Measurements from ENCODE around the gene ZNF511.

ZNF511 gene

DNA sequence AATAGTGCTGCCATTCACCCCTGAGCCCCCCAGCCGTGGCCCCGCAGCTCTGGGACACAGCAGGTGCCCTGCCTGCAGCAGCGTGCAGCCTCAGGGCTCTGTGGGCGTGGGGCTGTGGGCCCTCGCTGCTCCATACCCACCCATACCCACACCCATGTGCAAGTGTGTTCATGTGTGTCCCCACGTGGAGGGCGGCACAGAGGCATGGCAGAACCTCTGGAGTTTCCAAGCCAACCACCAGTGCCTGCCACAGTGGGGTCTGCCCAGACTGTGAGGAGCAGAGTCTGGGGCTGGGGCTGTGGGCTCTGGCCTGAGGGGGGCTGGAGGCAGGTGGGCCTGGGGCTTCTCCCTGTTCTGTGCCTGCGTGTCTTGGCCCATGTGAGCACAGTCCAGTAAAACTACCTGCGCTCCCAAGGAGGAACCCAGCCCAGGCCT lies 40.9 kb downstream of the ZNF511 start:
- H3K4me3 ChIP-seq (replicated peaks; ENCODE audit: low read depth, low read length), result no peak overlapping the region
- DNase-seq (ENCODE audit: extremely low read depth, low read depth), result no peak
- TF ChIP-seq, protein P1, sequence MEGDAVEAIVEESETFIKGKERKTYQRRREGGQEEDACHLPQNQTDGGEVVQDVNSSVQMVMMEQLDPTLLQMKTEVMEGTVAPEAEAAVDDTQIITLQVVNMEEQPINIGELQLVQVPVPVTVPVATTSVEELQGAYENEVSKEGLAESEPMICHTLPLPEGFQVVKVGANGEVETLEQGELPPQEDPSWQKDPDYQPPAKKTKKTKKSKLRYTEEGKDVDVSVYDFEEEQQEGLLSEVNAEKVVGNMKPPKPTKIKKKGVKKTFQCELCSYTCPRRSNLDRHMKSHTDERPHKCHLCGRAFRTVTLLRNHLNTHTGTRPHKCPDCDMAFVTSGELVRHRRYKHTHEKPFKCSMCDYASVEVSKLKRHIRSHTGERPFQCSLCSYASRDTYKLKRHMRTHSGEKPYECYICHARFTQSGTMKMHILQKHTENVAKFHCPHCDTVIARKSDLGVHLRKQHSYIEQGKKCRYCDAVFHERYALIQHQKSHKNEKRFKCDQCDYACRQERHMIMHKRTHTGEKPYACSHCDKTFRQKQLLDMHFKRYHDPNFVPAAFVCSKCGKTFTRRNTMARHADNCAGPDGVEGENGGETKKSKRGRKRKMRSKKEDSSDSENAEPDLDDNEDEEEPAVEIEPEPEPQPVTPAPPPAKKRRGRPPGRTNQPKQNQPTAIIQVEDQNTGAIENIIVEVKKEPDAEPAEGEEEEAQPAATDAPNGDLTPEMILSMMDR (IDR thresholded peaks at IDR 0.05; ENCODE audit: low read depth, low read length, missing control alignments), result no peak

DNA sequence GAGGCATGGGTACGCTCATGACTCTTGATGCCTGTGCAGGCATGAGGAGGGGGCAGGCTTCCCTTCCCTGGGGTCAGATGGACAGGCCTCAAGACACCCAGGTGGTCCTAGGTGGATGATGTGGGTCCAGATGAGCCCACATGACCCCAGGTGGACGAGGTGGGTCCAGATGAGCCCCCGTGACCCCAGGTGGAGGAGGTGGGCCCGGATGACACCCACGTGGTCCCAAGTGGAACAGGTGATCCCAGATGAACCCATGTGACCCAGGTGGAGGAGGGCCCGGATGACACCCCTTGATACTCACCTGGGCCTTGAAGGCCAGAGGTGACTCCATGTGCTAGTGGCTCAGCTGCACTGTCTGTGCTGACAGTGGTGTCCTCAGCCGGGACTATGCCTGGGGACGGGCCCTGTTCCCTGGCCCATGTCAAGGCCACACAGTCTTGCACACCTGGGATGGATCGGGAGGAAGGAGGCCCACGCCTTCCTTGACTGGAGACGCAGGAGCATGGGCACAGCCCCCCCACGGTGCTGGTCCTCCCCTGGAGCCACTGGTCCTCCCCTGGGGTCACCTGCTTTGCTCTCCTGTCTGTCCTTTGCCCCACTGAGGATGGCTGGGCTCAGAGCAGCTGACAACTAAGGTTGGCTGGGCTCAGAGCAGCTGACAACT lies 41.7 kb downstream of the ZNF511 start:
- DNase-seq (ENCODE audit: extremely low read depth, low read depth), result no peak
- TF ChIP-seq, protein P1 (IDR thresholded peaks at IDR 0.05; ENCODE audit: low read depth, low read length, missing control alignments), result no peak
- no peak overlapping the region for H3K4me3 ChIP-seq (replicated peaks; ENCODE audit: low read depth, low read length)

DNA sequence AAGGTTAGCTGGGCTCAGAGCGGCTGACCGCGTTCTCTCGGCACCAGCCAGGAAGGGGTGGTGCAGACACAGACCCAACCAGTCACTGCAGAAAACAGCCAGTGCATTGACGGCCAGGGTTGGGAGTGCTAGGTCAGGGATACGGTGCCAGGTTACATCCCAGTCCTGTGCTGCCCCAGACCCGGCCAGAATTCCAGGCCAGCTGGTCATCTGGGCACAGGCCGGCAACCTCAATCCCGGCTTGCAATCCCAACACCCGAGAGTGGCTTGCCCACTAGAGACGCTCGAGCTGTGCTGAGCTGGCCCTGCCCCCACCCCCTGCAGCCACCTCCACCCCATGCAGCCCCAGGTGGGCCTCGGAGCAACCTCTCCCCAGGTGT lies 42.2 kb downstream of the ZNF511 start:
- no peak for DNase-seq (ENCODE audit: extremely low read depth, low read depth)
- TF ChIP-seq, protein P1 (IDR thresholded peaks at IDR 0.05; ENCODE audit: low read depth, low read length, missing control alignments), result no peak
- H3K4me3 ChIP-seq (replicated peaks; ENCODE audit: low read depth, low read length), result no peak overlapping the region

DNA sequence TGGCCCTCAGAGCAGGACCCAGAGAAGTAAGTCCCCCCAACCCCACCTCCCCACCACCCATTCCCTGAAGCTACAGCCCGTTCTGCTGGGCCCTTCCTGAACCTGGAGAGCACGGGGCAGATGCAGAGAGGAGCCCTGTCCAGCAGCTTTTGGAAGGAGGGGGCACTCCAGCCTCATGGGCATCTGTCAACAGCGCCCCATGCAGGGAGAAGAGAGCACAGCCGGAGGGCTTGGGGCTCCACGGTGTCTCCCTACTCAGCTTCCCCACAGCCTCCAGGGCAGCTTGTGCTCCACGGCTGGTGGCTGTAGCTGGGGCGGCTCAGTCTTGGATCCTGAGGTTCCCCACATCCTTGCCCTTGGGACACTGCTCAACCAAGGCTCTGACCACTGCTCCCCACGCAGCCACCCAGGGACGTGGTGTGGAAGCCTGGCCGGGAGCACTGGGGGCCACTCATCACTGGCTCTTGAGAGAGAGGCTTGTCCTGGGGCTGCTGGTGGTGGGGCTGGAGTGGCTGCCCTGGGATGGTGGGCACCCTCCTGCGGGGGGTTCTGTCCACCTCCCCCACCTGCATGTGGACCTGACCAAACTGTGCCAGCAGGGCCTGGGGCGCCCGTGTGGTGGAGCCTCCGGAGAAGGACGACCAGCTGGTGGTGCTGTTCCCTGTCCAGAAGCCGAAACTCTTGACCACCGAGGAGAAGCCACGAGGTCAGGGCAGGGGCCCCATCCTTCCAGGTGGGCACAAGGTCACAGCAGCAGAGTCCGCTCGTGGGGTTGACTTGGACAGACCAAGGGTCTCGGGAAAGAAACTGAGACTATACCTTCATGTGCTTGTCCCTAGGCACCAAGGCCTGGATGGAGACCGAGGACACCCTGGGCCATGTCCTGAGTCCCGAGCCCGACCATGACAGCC lies 42.9 kb downstream of the ZNF511 start:
- H3K4me3 ChIP-seq (replicated peaks; ENCODE audit: low read depth, low read length), result no peak overlapping the region
- TF ChIP-seq, protein P1 (IDR thresholded peaks at IDR 0.05; ENCODE audit: low read depth, low read length, missing control alignments), result peak; percentile 8
- no peak for DNase-seq (ENCODE audit: extremely low read depth, low read depth)

DNA sequence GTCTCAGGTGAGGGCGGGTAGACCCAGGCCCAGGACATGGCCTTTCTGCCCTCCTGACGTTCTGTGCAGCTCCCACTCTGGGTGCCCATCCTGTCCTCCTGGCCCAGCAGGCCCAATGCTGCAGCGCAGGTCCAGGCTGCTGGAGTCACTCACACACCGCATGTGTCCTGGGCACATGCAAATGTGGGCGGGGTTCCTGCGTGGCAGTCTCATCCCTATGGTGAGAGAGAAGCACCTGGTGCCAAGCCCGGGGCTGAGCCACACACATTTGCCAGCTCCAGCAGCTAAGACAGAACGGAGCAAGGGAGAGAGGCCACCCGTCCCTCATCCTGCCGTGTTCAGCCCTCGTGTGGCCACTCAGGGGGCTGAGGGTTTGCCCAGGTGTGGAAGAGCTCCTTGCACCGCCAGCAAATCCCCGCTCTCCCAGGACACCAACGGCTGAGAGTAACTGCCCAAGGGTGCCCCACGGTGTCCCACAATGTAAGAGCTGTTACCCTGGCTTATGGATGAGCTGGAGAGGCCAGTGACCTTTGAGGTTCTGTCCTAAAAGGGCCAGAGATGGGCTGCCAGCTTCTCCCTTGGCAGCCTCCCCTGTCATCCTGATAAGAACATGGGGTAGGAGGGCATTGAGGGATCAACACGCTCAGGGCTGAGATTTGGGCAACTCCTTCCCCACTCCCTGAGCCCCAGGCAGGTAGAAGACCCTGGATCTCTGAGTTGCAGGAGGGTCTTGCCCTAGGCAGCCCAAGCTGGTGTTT lies 44.7 kb downstream of the ZNF511 start:
- no peak for DNase-seq (ENCODE audit: extremely low read depth, low read depth)
- TF ChIP-seq, protein P1 (IDR thresholded peaks at IDR 0.05; ENCODE audit: low read depth, low read length, missing control alignments), result no peak
- no peak overlapping the region for H3K4me3 ChIP-seq (replicated peaks; ENCODE audit: low read depth, low read length)

DNA sequence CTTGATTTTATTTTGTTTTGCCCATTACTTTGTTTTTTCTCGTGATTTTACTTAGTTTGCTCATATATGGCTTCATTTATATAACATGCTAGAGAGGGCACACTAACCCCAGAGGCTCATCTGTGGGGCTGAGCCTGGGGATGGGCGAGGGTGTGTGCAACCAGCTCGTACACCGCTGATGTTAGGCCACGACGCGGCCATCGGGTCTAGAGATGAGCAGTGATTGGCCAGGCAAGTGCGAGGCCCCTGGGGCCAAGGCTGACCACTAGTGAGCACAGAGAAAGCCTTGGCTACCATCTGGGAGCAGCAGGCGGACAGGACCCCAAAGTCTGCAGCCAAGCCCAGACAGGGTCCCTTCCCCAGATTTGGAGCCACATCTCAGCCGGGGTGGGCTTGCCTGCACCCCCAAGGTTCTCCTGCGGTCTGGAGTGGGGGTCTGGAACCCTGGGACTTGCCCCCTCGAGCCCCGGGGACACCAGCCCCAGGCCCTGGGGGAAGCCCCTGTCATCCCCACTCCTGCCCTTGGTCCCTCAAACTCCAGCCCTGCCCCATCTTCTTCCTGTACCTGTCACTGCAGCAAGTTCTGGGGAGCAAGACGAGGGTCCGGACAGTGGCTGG lies 45.4 kb downstream of the ZNF511 start:
- DNase-seq (ENCODE audit: extremely low read depth, low read depth), result no peak
- no peak overlapping the region for H3K4me3 ChIP-seq (replicated peaks; ENCODE audit: low read depth, low read length)
- TF ChIP-seq, protein P1 (IDR thresholded peaks at IDR 0.05; ENCODE audit: low read depth, low read length, missing control alignments), result no peak

Data from HFF-Myc (cell line).